Measurements from ENCODE around the gene P4HB. TPM values are rescaled to one million over a fixed set of nuclear protein-coding genes. Genes with fewer than 3 reads are reported as not detected.

The P4HB gene
- total RNA-seq, 1 donor: 1,240 TPM

DNA sequence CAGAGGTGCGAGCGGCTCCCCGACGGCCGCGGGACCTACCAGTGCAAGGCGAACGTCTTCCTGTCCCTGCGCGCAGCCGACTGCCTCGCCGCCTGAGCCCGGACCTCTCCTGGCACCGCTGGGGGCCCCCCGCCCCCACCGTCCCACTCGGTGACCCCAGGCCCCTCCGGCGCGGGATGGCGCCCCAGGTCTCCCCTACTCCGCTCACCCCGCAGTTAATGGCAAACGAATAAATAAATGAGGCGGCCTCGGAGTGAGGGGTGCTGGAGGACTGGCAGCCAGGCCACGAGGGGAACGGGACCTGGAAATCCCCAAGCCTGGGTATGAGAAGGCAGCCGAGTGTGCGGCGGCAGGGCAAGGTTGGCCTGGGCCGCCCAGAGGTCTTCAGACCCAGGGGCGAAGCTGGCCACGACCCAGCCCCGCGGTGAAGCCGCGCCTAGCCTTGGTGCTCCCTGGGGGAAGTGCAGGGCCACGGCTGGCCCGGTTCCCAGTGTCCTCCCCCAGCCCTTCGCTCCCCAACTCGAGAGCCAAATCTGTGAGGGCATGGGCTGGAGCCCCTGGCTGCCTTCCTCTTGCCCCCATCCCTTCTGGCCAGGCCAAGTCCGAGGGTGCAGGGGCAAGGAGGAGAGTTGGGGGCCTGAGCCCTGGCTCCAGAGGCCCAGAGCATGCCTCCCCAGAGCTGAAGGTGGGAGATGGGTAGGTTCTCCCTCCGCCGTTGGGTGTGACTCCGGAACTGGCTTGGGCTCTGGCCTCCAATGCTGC, 42.5 kb upstream of the P4HB start:
- DNase-seq (ENCODE audit: insufficient read length, low spot score, missing footprints): peak; percentile 83

DNA sequence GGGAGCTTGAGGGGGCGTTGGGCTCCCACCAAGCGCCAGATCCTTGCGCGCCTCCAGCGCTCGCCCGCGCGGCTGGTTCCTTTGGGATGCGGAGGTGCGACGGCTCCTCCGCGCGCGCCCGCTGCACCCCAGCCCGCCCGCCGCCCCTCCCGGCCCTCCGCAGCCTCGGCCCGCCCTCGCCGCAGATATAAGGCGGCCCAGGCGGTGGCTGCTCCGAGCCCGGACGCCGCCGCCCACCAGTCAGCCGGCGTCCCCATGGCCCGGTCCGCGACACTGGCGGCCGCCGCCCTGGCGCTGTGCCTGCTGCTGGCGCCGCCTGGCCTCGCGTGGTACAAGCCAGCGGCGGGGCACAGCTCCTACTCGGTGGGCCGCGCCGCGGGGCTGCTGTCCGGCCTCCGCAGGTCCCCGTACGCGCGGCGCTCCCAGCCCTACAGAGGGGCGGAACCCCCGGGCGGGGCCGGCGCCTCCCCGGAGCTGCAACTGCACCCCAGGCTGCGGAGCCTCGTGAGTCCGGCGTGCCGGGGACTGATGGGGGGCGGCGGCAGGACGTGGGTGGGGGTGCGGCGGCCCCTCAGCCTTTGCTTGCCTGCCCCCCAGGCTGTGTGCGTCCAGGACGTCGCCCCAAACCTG, 41.8 kb upstream of the P4HB start, which contains the start of gene NPB:
NPB (plus strand) TSS at position 216 of the 630 bp plus-strand sequence; CDS start at position 256, 40 bp downstream.
- Histone ChIP-seq H3K4me2 (ENCODE audit: insufficient read depth, low read length) (peak within 1 kb of the TSS; percentile 61), H3K27ac (ENCODE audit: low read depth, low read length) (no peak within 1 kb of the TSS), H3K27me3 (ENCODE audit: insufficient read depth, low read length) (no peaks in the 10 kb centered on the region), H3K36me3 (ENCODE audit: insufficient read depth, low read length) (peaks cover 18% of the 10 kb centered on the region), H3K79me2 (ENCODE audit: insufficient read depth, low read length) (peaks cover 7% of the 10 kb centered on the region), H3K4me1 (ENCODE audit: insufficient read depth, low read length) (peaks cover 16% of the 10 kb centered on the region), H3K9me3 (ENCODE audit: low read depth, low read length) (no peaks in the 10 kb centered on the region), H4K20me1 (ENCODE audit: insufficient read depth, low read length) (peaks cover 24% of the 10 kb centered on the region), H3K4me3 (ENCODE audit: insufficient read depth, low read length) (peak within 1 kb of the TSS; percentile 55), H2AFZ (ENCODE audit: low read length) (no peak within 1 kb of the TSS)
- DNase-seq (ENCODE audit: insufficient read length, low spot score, missing footprints): peak; percentile 87
- TF ChIP-seq, protein P1, sequence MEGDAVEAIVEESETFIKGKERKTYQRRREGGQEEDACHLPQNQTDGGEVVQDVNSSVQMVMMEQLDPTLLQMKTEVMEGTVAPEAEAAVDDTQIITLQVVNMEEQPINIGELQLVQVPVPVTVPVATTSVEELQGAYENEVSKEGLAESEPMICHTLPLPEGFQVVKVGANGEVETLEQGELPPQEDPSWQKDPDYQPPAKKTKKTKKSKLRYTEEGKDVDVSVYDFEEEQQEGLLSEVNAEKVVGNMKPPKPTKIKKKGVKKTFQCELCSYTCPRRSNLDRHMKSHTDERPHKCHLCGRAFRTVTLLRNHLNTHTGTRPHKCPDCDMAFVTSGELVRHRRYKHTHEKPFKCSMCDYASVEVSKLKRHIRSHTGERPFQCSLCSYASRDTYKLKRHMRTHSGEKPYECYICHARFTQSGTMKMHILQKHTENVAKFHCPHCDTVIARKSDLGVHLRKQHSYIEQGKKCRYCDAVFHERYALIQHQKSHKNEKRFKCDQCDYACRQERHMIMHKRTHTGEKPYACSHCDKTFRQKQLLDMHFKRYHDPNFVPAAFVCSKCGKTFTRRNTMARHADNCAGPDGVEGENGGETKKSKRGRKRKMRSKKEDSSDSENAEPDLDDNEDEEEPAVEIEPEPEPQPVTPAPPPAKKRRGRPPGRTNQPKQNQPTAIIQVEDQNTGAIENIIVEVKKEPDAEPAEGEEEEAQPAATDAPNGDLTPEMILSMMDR (IDR thresholded peaks at IDR 0.05; ENCODE audit: extremely low read depth, low read depth, low read length): no peak

More for the DNA sequence above, 42.5 kb upstream of the P4HB start:
- Histone ChIP-seq H3K9me3 (ENCODE audit: low read depth, low read length) (no peaks in the 10 kb centered on the region), H3K4me2 (ENCODE audit: insufficient read depth, low read length) (peak overlapping the region; percentile 61), H3K27me3 (ENCODE audit: insufficient read depth, low read length) (no peaks in the 10 kb centered on the region), H4K20me1 (ENCODE audit: insufficient read depth, low read length) (peaks cover 21% of the 10 kb centered on the region), H3K27ac (ENCODE audit: low read depth, low read length) (no peak overlapping the region), H2AFZ (ENCODE audit: low read length) (no peak overlapping the region), H3K36me3 (ENCODE audit: insufficient read depth, low read length) (peaks cover 16% of the 10 kb centered on the region), H3K4me3 (ENCODE audit: insufficient read depth, low read length) (peak overlapping the region; percentile 55), H3K79me2 (ENCODE audit: insufficient read depth, low read length) (peaks cover 7% of the 10 kb centered on the region), H3K4me1 (ENCODE audit: insufficient read depth, low read length) (peaks cover 14% of the 10 kb centered on the region)
- TF ChIP-seq, protein P1 (IDR thresholded peaks at IDR 0.05; ENCODE audit: extremely low read depth, low read depth, low read length): no peak

DNA sequence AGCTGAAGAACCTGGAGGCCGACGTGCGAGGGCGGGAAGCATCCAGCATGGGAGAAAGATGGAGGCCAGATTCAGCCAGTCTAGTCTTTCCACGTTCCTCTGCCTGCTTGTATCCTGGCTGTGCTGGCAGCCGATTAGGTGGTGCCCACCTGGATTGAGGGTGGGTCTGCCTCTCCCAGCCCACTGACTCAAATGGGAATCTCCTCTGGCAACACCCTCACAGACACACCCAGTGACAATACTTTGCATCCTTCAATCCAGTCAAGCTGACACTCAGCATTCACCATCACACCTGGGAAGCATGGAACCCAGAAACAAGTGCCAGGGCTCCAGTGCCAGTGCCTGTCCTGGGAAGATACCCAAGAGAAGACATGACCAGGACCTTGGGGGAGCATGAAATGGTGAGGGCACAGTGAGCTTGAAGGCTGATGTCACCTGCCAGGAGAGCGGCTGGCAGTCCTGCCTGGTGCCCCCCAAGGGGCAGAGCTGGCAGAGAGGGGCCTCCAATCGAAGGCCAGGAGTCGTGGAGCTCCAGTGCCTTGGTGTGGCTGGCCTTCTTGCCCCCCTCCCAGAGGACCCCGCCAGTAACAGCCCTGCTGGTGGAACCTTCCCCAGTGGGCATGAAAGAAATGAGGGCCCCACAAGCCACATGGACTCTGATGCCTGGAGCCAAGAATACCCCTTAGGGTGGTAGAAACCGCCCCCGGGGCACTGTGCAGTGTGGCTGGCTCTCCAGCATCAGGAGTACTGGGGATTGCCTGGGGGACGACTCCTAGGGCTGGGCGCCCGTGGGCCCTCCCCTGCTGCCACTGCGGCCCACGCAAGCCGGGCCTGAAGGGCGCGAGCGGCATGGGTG, 41.1 kb upstream of the P4HB start:
- peak overlapping the region; percentile 55 for H3K4me3 ChIP-seq (ENCODE audit: insufficient read depth, low read length)
- no peaks in the 10 kb centered on the region for H3K9me3 ChIP-seq (ENCODE audit: low read depth, low read length)
- H3K36me3 ChIP-seq (ENCODE audit: insufficient read depth, low read length): peaks cover 22% of the 10 kb centered on the region
- no peaks in the 10 kb centered on the region for H3K27me3 ChIP-seq (ENCODE audit: insufficient read depth, low read length)
- H3K79me2 ChIP-seq (ENCODE audit: insufficient read depth, low read length): peaks cover 7% of the 10 kb centered on the region
- H2AFZ ChIP-seq (ENCODE audit: low read length): no peak overlapping the region
- peak overlapping the region; percentile 61 for H3K4me2 ChIP-seq (ENCODE audit: insufficient read depth, low read length)
- peaks cover 24% of the 10 kb centered on the region for H4K20me1 ChIP-seq (ENCODE audit: insufficient read depth, low read length)
- peaks cover 16% of the 10 kb centered on the region for H3K4me1 ChIP-seq (ENCODE audit: insufficient read depth, low read length)
- TF ChIP-seq, protein P1 (IDR thresholded peaks at IDR 0.05; ENCODE audit: extremely low read depth, low read depth, low read length): no peak
- no peak overlapping the region for H3K27ac ChIP-seq (ENCODE audit: low read depth, low read length)
- DNase-seq (ENCODE audit: insufficient read length, low spot score, missing footprints): peak; percentile 84
